Activated CD4-positive, alpha-beta T cell treated with anti-CD3 and anti-CD28 coated beads, Interleukin-2, Interleukin-4, amounts not matched to agents 100 ng/mL and 50 ng/mL, durations not matched to agents 16 hours and 8 hours (primary cell): Measurements from ENCODE around the gene SPDYE5.
"Not testable (repeated sequence)": the region's sequence is repeated elsewhere in the genome, so short reads cannot be mapped to it uniquely, and the experiment has no call there.

ENCODE experiments used
- DNase-seq: peaks from one replicate; pipeline ENCODE4 v3.0.0-alpha.2; 2020; ENCODE audit warnings: low spot score

SPDYE5 gene

GRCh38 chr7:75492020-75492419, at the start of gene SPDYE5:
SPDYE5 (plus strand) TSS chr7:75492320; CDS start chr7:75494048, 1,728 bp downstream.
- DNase-seq = not testable (repeated sequence)

DNA sequence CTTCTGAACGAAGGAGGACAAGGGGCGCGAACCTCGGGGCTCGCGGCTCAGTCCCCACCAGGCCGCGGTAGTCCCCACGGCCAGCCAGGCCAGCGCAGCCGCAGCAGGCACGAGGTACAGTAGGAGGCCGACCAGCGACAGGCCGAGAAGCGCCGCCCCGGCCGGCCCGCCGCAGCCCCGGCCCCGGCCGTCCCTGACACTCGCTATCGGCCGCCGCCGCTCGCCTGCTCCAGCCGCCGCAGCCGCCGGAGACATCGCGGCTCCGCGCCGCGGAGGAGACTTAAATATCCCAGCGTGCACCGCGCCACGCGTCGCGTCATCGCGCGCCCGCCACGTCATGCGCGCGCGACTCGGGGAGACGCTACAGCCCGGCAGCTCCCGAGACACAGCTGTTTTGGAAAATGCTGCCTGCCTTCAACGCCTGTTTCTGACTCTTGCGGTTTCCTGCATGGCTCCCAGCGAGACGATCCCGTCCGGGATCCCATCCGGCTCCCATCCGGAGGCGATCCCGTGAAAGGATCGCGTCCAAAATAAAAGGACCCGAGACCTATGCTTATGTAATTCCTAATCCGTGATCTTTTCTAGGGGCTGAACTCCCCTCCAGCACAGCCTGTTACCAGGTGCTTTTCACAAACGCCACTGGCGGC, 49.5 kb upstream of the SPDYE5 start:
- not testable (repeated sequence) for DNase-seq

DNA sequence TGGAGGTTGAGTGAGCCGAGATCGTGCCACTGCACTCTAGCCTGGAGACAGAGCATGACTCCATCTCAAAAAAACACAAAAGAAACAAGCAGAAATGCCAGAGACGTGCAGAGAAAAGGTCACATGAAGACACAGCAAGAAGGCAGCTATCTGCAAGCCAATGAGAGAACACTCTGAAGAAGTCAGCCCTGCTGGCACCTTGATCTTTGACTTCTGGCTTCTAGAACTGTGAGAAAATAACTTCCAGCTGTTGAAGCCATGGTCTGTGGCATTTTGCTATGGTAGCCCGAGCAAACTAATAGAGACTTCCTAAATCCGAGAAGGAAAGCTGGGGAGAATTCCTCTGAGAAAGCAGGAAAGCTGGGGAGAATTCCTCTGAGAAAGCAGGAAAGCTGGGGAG, 42.2 kb upstream of the SPDYE5 start:
- not testable (repeated sequence) for DNase-seq

DNA sequence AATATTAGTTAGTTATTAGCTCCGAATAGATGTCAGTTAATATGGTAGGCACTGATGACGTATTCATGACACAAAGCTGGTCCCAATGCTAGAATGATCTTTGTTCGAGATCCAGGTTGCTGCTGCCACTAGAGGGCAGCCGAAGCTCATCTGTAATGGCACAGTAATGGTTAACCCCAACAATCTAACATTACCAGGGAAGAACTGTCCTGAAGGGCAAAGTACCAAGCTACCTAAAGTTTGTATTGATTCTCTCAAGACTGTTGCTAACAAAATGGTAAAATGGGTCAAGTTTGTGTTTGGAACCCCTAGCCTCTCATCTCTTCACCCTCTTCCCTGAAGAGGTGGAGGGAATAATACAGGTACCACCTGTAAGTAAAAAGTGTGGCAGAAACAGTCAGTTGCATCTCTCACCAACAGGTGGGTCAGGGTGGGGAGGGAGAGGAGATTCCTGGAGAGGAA, 39.6 kb upstream of the SPDYE5 start:
- not testable (repeated sequence) for DNase-seq

- DNase-seq = not testable (repeated sequence)
Measured at GRCh38 chr7:75456403-75456802, 35.7 kb upstream of the SPDYE5 start.

- not testable (repeated sequence) for DNase-seq
Measured at GRCh38 chr7:75458034-75458433, 34.1 kb upstream of the SPDYE5 start.

DNA sequence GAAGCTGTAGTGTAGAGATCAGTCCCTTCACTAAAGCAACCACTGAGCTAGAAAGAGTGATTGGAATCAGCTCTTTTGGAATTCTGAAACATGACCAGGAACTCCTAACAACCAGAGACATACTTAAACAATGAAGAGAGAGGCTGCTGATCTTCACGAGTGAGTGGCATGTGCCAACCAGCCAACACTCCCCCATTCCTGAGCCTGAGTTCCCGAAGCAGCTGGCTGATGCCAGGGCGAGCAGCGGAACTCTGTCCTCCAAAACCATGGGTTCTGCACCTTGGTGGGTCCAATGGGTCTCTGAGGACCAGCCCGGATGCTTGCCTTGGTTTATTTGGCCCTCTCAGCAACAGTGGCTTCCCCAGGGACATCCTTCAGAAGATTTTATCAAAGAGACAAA, 31.6 kb upstream of the SPDYE5 start:
- DNase-seq = not testable (repeated sequence)

DNA sequence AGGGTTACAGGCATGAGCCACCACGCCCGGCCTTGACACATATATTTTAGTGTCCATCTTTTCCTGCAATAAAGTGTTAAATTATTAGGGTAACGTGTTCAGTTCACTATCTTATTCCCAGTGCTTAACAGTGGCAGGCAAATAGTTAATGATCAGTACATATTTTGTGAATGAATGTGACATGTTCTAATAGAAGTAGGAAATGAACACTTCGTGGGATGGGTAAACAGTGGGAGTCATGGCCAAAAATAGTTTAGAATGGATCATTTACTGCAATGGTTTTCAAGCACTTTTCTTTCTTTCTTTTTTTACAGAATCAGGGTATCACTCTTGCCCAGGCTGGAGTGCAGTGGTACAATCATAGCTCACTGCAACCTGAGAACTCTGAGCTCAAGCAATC, 22.0 kb upstream of the SPDYE5 start:
- DNase-seq = not testable (repeated sequence)

- DNase-seq = not testable (repeated sequence)
Measured at GRCh38 chr7:75477457-75477856, 14.7 kb upstream of the SPDYE5 start.

DNA sequence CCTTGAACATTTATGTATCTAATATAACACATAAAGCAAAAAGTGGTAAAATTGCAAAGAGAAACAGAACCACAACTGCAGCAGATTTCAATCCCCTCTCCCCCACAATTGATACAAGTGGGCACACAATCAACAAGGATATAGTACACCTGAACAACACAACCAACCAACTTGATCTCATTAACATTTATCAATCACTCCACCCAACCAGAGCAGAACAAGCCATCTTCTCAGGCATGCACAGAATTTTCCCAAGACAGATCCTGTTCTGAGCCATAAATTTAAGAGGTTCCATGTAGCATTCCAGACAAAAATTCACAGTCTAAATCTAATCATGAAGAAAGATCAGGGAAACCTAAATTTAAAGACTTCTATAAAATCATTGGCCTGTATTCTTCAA, 11.8 kb upstream of the SPDYE5 start:
- DNase-seq = not testable (repeated sequence)

DNA sequence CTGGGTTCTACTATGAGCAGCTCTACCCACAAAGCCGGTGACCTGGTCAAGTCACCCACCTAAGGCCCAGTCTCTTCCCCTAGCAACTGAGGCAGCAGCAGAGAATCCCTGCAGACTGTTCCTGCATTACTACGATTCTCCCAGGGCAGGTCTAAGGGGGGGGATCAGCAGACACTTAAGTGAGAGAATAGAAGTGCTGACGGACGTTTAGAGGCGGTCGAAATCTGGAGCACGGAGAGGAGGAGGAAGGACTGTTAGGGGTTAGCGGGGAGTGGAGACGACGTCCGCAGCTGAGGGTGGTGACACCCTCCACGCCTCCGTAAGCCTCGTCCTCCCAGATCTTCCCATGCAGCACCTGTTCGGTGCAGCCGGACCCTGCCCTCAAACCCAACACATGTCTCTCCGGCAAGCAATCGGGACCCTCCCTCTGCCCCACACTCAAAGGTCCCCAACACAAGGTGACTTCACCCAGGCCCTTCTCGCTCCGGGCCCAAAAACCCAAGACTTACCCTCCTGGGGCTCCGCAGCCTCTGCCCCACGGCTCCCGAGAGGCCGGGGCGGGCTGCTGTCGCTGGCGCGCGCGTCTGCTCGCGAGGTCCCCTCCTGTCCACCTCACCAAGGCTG, 6.7 kb upstream of the SPDYE5 start:
- peak; percentile 10 for DNase-seq

GRCh38 chr7:75485979-75486643, 6.0 kb upstream of the SPDYE5 start, which contains the start of gene POM121C:
POM121C (minus strand) TSS chr7:75486299; CDS start chr7:75441496, 44,803 bp downstream.
- peak; percentile 93 for DNase-seq

DNA sequence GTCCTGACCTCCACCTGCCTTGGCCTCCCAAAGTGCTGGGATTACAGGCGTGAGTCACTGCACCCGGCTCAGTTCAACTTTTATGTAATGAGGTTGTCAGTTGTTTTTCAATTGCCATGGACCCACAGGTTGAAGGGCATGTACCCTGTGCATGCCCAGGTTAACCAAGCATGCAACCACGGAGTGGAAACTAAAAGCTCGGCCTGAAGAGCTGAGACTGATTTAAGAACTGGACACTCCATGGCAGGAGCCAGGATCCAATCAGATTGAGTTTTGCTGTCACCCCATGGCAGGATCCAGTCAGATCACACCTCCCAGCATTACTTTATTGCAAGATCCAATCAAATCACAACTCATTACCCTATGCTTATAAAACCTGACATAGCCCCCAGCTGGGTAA, 16.9 kb downstream of the SPDYE5 start:
- not testable (repeated sequence) for DNase-seq

GRCh38 chr7:75518842-75519241, 26.7 kb downstream of the SPDYE5 start:
- DNase-seq = not testable (repeated sequence)

DNA sequence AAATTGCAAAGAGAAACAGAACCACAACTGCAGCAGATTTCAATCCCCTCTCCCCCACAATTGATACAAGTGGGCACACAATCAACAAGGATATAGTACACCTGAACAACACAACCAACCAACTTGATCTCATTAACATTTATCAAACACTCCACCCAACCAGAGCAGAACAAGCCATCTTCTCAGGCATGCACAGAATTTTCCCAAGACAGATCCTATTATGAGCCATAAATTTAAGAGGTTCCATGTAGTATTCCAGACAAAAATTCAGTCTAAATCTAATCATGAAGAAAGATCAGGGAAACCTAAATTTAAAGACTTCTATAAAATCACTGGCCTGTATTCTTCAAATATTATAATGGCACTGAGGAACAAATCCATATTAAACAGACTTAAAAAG, 29.6 kb downstream of the SPDYE5 start:
- DNase-seq = not testable (repeated sequence)

DNA sequence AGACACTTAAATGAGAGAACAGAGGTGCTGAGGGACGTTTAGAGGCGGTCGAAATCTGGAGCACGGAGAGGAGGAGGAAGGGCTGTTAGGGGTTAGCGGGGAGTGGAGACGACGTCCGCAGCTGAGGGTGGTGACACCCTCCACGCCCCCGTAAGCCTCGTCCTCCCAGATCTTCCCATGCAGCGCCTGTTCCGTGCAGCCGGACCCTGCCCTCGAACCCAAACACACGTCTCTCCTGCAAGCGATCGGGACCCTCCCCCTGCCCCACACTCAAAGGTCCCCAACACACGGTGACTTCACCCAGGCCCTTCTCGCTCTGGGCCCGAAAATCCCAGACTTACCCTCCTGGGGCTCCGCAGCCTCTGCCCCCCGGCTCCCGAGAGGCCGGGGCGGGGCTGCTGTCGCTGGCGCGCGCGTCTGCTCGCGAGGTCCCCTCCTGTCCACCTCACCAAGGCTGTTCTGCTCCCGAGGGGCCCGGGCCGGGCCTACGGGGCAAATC, 35.2 kb downstream of the SPDYE5 start:
- DNase-seq = not testable (repeated sequence)

- no peak for DNase-seq
Measured at GRCh38 chr7:75531359-75531821, 39.3 kb downstream of the SPDYE5 start.

GRCh38 chr7:75532639-75533038, 40.5 kb downstream of the SPDYE5 start:
- no peak for DNase-seq

DNA sequence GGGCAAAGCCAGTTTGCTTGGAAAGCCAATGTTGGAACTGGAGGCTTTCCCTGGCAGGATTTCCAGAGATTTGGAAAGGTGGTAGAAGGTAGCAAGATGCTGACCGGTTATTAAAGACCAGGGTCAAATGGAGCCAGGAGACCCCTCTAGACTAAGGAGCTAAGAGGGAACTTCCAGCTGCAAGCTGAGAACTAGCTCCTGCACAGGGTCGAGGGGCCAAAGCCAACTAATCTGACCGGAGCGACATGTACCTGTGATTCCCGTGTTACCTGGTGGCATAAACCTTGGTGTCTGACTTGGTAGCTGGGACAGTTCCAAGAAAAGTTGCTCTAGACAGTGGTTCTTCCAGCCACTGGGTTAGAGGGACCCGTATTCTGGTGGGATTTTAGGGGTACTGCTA, 41.8 kb downstream of the SPDYE5 start:
- DNase-seq = no peak

GRCh38 chr7:75534727-75535307, 42.7 kb downstream of the SPDYE5 start:
- DNase-seq = peak; percentile 49

GRCh38 chr7:75536491-75536890, 44.4 kb downstream of the SPDYE5 start:
- no peak for DNase-seq

- no peak for DNase-seq
Measured at GRCh38 chr7:75536940-75537538, 44.9 kb downstream of the SPDYE5 start.
